ENCODE data around the gene MAGIX. TPM values are rescaled to one million over a fixed set of nuclear protein-coding genes. Genes with fewer than 3 reads are reported as not detected.

MAGIX gene
- total and polyA plus RNA-seq, 2 experiments from 2014 or later = 0.66 to 0.83 TPM

GRCh38 chrX:49204017-49204416 lies 41.5 kb downstream of the MAGIX start:
- no peak overlapping the region for H3K27ac Mint-ChIP-seq
- H3K9me2 ChIP-seq (ENCODE audit: insufficient read depth) = no peaks in the 10 kb centered on the region
- no peak overlapping the region for H3K4me3 Mint-ChIP-seq
- no peak for DNase-seq (ENCODE audit: low spot score)
- H4K20me1 ChIP-seq (replicated peaks; ENCODE audit: insufficient read depth) = no peaks in the 10 kb centered on the region
- no peak overlapping the region for H2AFZ ChIP-seq
- H3K4me2 ChIP-seq = no peak overlapping the region
- H3K4me1 ChIP-seq (ENCODE audit: insufficient read depth) = no peaks in the 10 kb centered on the region
- no peaks in the 10 kb centered on the region for H3K79me2 ChIP-seq (replicated peaks; ENCODE audit: insufficient read depth)
- H3K27me3 Mint-ChIP-seq (ENCODE audit: insufficient read depth, low read depth, poor library complexity) = peaks cover 6% of the 10 kb centered on the region
- H3F3A ChIP-seq (replicated peaks; ENCODE audit: low read depth) = no peaks in the 10 kb centered on the region
- no peaks in the 10 kb centered on the region for H3K9me3 Mint-ChIP-seq
- no peak for ATAC-seq
- no peak overlapping the region for H3K27ac ChIP-seq (ENCODE audit: low read depth)
- no peaks in the 10 kb centered on the region for H3K36me3 ChIP-seq (ENCODE audit: insufficient read depth)
- H3K36me3 Mint-ChIP-seq (ENCODE audit: low read depth) = no peaks in the 10 kb centered on the region
- TF ChIP-seq ZNF462 (CRISPR knock-in tag; IDR thresholded peaks at IDR 0.05) = no peak
- no peak for TF ChIP-seq CREB1 (CRISPR knock-in tag; IDR thresholded peaks at IDR 0.05; ENCODE audit: low read depth)
- TF ChIP-seq ETS1 (IDR thresholded peaks at IDR 0.05) = no peak
- TF ChIP-seq ZNF114 (CRISPR knock-in tag; IDR thresholded peaks at IDR 0.05) = no peak
- TF ChIP-seq ZNF331 (CRISPR knock-in tag; IDR thresholded peaks at IDR 0.05; ENCODE audit: low read depth) = no peak
- TF ChIP-seq JUNB (IDR thresholded peaks at IDR 0.05; ENCODE audit: unreplicated experiment) = no peak
- TF ChIP-seq EZH2 (IDR thresholded peaks at IDR 0.05; ENCODE audit: low read depth, unreplicated experiment) = no peak
- TF ChIP-seq CTCF (conservative IDR thresholded peaks at IDR 0.05; ENCODE audit: low read depth in 2 of 2) = no peak
- no peak for TF ChIP-seq POLR2AphosphoS5 (IDR thresholded peaks at IDR 0.05; ENCODE audit: low read depth)
- TF ChIP-seq NANOG (IDR thresholded peaks at IDR 0.05; ENCODE audit: borderline replicate concordance) = no peak
- no peak for TF ChIP-seq STAT1 (IDR thresholded peaks at IDR 0.05; ENCODE audit: unreplicated experiment)
- TF ChIP-seq EZH2phosphoT487 (IDR thresholded peaks at IDR 0.05; ENCODE audit: unreplicated experiment) = no peak
- TF ChIP-seq REST (IDR thresholded peaks at IDR 0.05; ENCODE audit: unreplicated experiment) = no peak
- H3K4me3 ChIP-seq = no peak overlapping the region
- no peaks in the 10 kb centered on the region for H3K27me3 ChIP-seq (ENCODE audit: insufficient read depth)
- H3K4me1 Mint-ChIP-seq = peaks cover 4% of the 10 kb centered on the region
